IPS-18c (cell line): ENCODE data around the gene THRB.

Experiments used
- H3K4me3 ChIP-seq: 2 replicates; pipeline ENCODE4 v1.7.0; 2013; ENCODE audit warnings: low read depth, mild to moderate bottlenecking, low read length, moderate library complexity; ENCODE audit not compliant: insufficient read depth
- H3K9me3 ChIP-seq: one replicate; pipeline ENCODE4 v1.6.1; 2013; ENCODE audit warnings: mild to moderate bottlenecking, low read length, moderate library complexity; ENCODE audit not compliant: control insufficient read depth, insufficient read depth

Gene THRB

DNA sequence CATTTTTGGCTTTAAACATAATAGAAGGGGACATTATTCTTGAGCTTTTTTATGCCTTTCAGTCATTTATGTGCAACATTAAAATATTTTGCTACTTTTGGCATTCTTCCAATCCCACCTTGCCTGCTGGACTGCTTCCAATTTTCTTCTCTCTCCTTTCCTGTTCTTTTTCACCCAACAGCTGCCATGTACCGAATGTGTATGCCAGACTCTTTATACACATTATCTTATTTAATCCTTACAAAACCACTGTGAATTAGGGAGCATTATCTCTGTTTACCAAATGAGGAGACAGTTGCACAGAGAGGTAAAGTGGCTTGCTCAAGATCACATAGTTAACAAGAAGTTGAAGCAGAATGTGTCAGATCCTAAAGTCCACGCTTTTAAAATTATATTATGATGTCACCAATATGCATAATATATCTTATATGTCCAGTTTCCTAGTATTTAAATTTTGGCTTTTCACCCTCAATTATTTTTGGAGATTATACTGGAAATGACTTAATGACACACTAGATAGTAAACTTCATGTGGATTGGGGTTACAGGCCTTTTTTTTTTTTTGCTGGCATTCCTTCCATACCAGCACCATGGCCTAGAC is 231.5 kb downstream of the THRB start:
- no peaks in the 10 kb centered on the region for H3K9me3 ChIP-seq
- no peak overlapping the region for H3K4me3 ChIP-seq

GRCh38 chr3:24261521-24261920 is 233.1 kb downstream of the THRB start:
- H3K4me3 ChIP-seq = no peak overlapping the region
- no peaks in the 10 kb centered on the region for H3K9me3 ChIP-seq

DNA sequence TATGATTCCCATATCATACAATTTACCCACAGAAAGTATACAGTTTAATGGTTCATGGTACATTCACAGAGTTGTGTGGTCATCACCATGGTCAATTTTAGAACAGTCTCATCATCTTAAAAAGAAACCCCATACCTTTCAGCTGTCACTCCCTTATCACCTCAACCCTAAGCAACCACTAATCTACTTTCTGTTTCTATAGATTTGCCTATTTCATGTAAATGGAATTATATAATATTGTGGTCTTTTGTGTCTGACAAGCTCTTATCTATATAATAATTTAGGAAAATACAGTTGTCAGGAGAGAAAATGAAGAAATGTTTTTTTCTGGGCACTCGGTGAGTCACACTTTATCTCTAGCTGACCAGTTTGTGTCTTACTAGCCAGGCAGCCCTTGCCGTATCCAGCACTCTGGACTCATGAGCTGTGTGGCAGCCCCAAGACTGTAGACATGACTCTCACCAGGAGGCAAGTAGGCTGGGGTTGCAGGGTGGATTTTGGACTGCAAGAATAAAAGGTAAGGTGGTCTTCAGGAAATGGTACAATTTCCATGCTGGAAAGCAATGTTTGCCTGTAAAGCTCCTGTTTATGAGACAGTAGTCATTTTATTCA is 234.6 kb downstream of the THRB start:
- Histone ChIP-seq H3K4me3 (no peak overlapping the region), H3K9me3 (no peaks in the 10 kb centered on the region)

DNA sequence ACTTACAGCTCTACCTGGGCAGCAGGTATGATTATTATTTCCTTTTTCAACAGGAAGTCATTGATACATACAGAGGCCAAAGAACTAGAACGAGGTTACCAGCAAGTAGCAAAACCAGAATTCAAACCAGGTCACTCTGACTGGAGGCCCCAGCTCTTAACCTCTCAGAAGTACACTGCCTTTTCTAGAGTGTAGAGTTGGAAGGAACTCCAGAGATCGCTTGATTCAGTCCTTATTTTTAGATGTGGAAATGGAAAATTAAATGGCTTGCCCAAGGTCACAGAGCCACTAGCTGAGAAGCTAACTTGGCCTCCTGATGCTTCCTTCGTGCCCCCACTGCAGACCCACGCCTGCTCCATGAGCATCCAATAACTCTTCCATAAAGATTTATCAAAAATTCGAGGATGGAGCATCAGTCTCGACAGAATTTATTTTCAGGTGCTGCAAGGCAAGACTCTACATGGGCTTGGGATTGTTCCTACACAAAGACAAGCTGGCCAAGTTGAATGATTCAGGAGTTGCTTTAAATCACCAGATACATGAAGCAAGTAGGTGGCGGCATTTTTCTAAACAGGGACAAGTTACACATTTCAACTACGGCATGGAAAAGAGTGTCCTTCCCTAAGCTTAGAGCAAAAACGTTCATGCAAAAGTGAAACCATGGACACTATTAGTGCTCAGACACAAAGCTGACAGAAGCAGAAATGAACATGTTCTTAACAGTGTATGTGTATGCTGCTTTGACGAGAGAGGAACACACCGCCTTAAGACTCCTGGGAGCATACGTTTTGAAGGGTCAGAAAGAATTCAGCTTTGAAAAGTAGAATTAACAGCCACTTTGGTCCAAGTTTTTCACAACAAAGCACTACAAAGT is 235.7 kb downstream of the THRB start:
- Histone ChIP-seq H3K4me3 (no peak overlapping the region), H3K9me3 (no peaks in the 10 kb centered on the region)

DNA sequence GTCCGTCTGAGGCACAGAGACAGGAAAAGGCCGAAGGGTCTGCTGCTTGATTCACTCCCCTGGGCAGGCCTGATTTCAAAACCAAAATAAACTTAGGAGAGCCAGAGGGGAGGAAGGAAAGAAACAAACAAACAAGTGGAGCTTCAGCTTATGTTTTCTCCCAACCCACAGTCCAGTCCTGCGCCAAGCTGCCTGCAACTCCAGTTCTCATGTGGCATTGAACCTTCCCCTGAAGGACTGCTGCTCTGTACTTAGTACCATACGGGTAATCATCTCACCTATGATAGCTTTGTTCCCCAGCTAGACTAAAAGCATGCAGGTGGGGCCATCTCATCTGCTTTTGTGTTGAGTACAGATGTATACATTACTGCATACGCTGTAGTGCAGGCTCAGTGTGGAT is 236.4 kb downstream of the THRB start:
- no peak overlapping the region for H3K4me3 ChIP-seq
- H3K9me3 ChIP-seq = no peaks in the 10 kb centered on the region

DNA sequence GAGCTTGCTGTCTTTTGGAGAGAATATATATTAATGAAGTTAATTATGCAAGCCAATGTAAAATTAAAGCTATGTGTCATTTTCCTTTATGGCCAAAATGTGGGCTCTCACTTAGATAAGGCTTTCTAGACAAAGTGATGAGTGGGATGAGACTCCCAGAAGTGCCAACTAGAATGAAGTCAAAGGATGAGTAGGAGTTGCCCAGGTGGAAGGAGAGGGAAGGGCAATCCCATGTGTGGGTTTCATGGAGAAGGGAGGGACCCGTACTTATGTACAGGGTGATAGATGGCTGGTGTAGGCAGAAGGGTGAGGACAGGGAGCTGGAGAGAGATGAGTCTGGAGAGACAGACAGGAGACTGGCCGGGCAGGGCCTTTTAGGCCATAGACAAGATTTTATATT is 239.2 kb downstream of the THRB start:
- Histone ChIP-seq H3K9me3 (no peaks in the 10 kb centered on the region), H3K4me3 (no peak overlapping the region)

GRCh38 chr3:24254649-24255048 is 240.0 kb downstream of the THRB start:
- Histone ChIP-seq H3K4me3 (no peak overlapping the region), H3K9me3 (no peaks in the 10 kb centered on the region)

DNA sequence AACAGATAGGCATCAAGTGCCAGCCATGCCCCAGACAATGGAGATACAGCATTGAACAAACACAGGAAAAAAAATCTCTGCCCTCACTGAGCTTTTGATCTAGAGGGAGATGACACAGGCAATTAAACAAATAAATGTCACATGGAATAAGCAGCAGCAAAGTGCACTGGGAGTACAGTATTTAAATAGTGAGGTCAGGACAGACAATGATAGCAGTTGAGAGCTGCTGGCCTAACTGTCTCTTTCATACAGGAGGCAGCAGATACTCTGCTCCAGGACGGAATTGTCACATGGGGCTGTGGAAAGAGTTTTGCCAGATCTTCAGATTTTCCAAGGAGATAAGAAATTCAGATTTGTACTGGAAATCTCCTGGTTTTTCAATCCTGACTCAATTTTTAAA is 241.3 kb downstream of the THRB start:
- H3K9me3 ChIP-seq = no peaks in the 10 kb centered on the region

DNA sequence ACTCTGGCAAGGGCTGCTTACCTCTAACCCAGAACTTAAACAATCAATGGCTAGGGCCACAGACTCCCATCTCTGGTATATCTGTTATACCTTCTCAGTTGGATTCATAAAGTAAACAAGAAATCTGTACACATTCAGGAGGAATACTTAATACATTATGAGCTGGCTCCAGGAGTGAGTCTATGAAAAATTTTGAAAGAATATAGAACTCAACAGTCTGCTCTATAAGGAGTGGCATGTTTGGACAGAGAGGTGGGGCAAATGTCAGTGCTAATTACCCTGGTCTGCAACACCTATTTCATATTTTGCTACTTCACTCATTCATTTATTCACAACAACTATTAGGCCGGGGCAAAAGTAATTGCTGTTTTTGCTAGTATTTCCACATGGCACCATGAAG is 245.1 kb downstream of the THRB start:
- H3K9me3 ChIP-seq = no peaks in the 10 kb centered on the region
- H3K4me3 ChIP-seq = no peak overlapping the region

More for the DNA sequence above, 241.3 kb downstream of the THRB start:
- no peak overlapping the region for H3K4me3 ChIP-seq

- Histone ChIP-seq H3K9me3 (no peaks in the 10 kb centered on the region), H3K4me3 (no peak overlapping the region)
These were observed 249.6 kb downstream of the THRB start for GRCh38 chr3:24245056-24245455.

GRCh38 chr3:24244491-24244890 is 250.2 kb downstream of the THRB start:
- Histone ChIP-seq H3K9me3 (no peaks in the 10 kb centered on the region), H3K4me3 (no peak overlapping the region)

GRCh38 chr3:24242012-24242698 is 252.5 kb downstream of the THRB start:
- H3K9me3 ChIP-seq = no peaks in the 10 kb centered on the region
- H3K4me3 ChIP-seq = no peak overlapping the region

- Histone ChIP-seq H3K4me3 (no peak overlapping the region), H3K9me3 (no peaks in the 10 kb centered on the region)
These were observed 254.3 kb downstream of the THRB start for GRCh38 chr3:24240306-24240705.

GRCh38 chr3:24237971-24238706 is 256.5 kb downstream of the THRB start:
- no peaks in the 10 kb centered on the region for H3K9me3 ChIP-seq
- H3K4me3 ChIP-seq = no peak overlapping the region

GRCh38 chr3:24235121-24235520 is 259.5 kb downstream of the THRB start:
- no peak overlapping the region for H3K4me3 ChIP-seq
- no peaks in the 10 kb centered on the region for H3K9me3 ChIP-seq

DNA sequence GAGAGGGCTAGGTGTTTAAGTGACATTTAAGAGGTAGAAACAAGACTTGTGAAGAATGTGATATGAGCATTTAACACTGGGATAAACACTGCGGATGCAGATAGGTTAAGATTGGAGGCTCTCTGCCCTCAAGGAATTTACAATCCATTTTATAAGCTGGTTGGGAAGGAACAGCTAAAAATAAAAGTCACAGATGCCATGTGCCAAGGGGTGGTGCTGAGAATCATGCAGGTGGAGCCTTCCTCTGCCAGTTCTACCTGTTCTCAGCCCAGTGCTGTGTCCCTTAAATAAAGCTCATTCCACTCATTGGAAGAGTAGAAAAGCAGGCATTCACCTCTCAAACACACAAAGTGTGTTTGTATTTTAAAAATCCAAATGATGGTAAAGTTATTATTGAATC is 261.9 kb downstream of the THRB start:
- H3K9me3 ChIP-seq = no peaks in the 10 kb centered on the region
- no peak overlapping the region for H3K4me3 ChIP-seq
